GM12878 (cell line): ENCODE measurements around the gene MYBPC2. TPM values are rescaled to one million over a fixed set of nuclear protein-coding genes. Genes with fewer than 3 reads are reported as not detected.

Experiments
- CBFB ChIP-seq: IDR thresholded peaks from 2 replicates; pipeline ENCODE4 v1.6.1; 2016; ENCODE audit warnings: antibody characterized with exemption, low read depth
- CREB1 ChIP-seq: IDR thresholded peaks from 2 replicates; pipeline ENCODE4 v1.6.1; 2012; ENCODE audit warnings: low read depth, mild to moderate bottlenecking, inconsistent platforms
- DPF2 ChIP-seq: fragments of 450-650 bp; IDR thresholded peaks from 2 replicates; pipeline ENCODE4 v1.6.1; 2017; ENCODE audit warnings: mild to moderate bottlenecking
- MXI1 ChIP-seq: fragments of 150-350 bp; IDR thresholded peaks from 2 replicates; pipeline ENCODE4 v1.6.1; 2011; ENCODE audit warnings: low read depth, mild to moderate bottlenecking, inconsistent platforms, low read length, improper control_type of control experiment
- STAT3 ChIP-seq: IDR thresholded peaks from 2 replicates; pipeline ENCODE4 v1.6.1; 2011; ENCODE audit warnings: low read depth, low read length, improper control_type of control experiment
- USF1 ChIP-seq: IDR thresholded peaks from 2 replicates; pipeline ENCODE4 v1.6.1; 2011; ENCODE audit warnings: borderline replicate concordance, low read depth, mild to moderate bottlenecking, moderate library complexity, mixed read lengths, low read length; ENCODE audit not compliant: insufficient read depth; ENCODE audit errors: extremely low read length
- ZBTB4 ChIP-seq: fragments of 450-650 bp; formaldehyde crosslinking; IDR thresholded peaks from 2 replicates; pipeline ENCODE4 v1.4.0; 2022; ENCODE audit warnings: mild to moderate bottlenecking, moderate library complexity
- polyA plus RNA-seq, 11 experiments: library from polyadenylated mRNA; depleted of rRNA in 4 of 11; unstranded in 6 of 11; stranded (reverse) in 5 of 11; fragments of >200 nt; fragmentation: Nextera tagmentation in 4 of 11; fragmentation: Illumina TruSeq in 1 of 11; extraction: Ambion mirVana in 4 of 11; extraction: Trizol in 1 of 11; gene quantifications; 1 replicate in 1 of 11; 2 replicates in 10 of 11; pipeline versions ENCODE4 v1.2.1 to v1.2.3, GENCODE V29; 2011 to 2016; ENCODE audit warnings: inconsistent platforms in 2 of 11, missing spikeins in 2 of 11, low read depth in 1 of 11
- total RNA-seq, 4 experiments: library from RNA; depleted of rRNA in 3 of 4; stranded (reverse); fragments of >200 nt in 3 of 4; fragmentation: Illumina TruSeq in 1 of 4; extraction: Trizol in 1 of 4; gene quantifications; 2 replicates each; pipeline versions ENCODE4 v1.2.1 to v1.2.3, GENCODE V29; 2013 to 2021
- TF ChIP-seq, protein P1 (sequence below): fragments of 450-650 bp; conservative IDR thresholded peaks from 2 replicates; pipeline ENCODE4 v1.6.1; 2017; ENCODE audit warnings: mild to moderate bottlenecking, moderate library complexity
- TF ChIP-seq, protein P2 (sequence below): IDR thresholded peaks from 2 replicates; pipeline ENCODE4 v1.6.1; 2012; ENCODE audit warnings: low read length, inconsistent platforms
- TF ChIP-seq, protein P3 (sequence below): fragments of 450-650 bp; formaldehyde crosslinking; IDR thresholded peaks from 2 replicates; pipeline ENCODE4 v1.4.0; 2020; ENCODE audit warnings: mild to moderate bottlenecking, moderate library complexity
- TF ChIP-seq, protein P4 (sequence below): fragments of 450-650 bp; IDR thresholded peaks from 2 replicates; pipeline ENCODE4 v1.6.1; 2016; ENCODE audit warnings: mild to moderate bottlenecking
- TF ChIP-seq, protein P5 (sequence below), 3 experiments: IDR thresholded peaks in 2 of 3; conservative IDR thresholded peaks in 1 of 3; 2 replicates each; pipeline ENCODE4 v1.5.1; 2011; ENCODE audit warnings: low read depth in 3 of 3, low read length in 3 of 3, mild to moderate bottlenecking in 3 of 3, control low read depth in 2 of 3, moderate library complexity in 2 of 3, inconsistent platforms in 1 of 3, mixed read lengths in 1 of 3; ENCODE audit not compliant: control insufficient read depth in 2 of 3, insufficient read depth in 1 of 3; ENCODE audit errors: extremely low read depth in 1 of 3

Gene MYBPC2
- total and polyA plus RNA-seq, 10 of the 15 experiments (the other 5 are each of a cell fraction or from before 2014, with no cell fraction given) = 0.09 to 2.6 (median 0.61) TPM

GRCh38 chr19:50476224-50476906 is 43.7 kb downstream of the MYBPC2 start, which contains the start of the genes EMC10 and GARIN5A (continued):
- TF ChIP-seq ZBTB4 (CRISPR knock-in tag) = no peak
- TF ChIP-seq, protein P1, sequence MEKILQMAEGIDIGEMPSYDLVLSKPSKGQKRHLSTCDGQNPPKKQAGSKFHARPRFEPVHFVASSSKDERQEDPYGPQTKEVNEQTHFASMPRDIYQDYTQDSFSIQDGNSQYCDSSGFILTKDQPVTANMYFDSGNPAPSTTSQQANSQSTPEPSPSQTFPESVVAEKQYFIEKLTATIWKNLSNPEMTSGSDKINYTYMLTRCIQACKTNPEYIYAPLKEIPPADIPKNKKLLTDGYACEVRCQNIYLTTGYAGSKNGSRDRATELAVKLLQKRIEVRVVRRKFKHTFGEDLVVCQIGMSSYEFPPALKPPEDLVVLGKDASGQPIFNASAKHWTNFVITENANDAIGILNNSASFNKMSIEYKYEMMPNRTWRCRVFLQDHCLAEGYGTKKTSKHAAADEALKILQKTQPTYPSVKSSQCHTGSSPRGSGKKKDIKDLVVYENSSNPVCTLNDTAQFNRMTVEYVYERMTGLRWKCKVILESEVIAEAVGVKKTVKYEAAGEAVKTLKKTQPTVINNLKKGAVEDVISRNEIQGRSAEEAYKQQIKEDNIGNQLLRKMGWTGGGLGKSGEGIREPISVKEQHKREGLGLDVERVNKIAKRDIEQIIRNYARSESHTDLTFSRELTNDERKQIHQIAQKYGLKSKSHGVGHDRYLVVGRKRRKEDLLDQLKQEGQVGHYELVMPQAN = peak; percentile 48; the same call in 1 of the 2 replicates
- TF ChIP-seq MXI1 = peak; percentile 24; the same call in 1 of the 2 replicates
- TF ChIP-seq CREB1 = peak; percentile 100
- TF ChIP-seq, protein P2, sequence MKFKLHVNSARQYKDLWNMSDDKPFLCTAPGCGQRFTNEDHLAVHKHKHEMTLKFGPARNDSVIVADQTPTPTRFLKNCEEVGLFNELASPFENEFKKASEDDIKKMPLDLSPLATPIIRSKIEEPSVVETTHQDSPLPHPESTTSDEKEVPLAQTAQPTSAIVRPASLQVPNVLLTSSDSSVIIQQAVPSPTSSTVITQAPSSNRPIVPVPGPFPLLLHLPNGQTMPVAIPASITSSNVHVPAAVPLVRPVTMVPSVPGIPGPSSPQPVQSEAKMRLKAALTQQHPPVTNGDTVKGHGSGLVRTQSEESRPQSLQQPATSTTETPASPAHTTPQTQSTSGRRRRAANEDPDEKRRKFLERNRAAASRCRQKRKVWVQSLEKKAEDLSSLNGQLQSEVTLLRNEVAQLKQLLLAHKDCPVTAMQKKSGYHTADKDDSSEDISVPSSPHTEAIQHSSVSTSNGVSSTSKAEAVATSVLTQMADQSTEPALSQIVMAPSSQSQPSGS = peak; percentile 97
- TF ChIP-seq, protein P3, sequence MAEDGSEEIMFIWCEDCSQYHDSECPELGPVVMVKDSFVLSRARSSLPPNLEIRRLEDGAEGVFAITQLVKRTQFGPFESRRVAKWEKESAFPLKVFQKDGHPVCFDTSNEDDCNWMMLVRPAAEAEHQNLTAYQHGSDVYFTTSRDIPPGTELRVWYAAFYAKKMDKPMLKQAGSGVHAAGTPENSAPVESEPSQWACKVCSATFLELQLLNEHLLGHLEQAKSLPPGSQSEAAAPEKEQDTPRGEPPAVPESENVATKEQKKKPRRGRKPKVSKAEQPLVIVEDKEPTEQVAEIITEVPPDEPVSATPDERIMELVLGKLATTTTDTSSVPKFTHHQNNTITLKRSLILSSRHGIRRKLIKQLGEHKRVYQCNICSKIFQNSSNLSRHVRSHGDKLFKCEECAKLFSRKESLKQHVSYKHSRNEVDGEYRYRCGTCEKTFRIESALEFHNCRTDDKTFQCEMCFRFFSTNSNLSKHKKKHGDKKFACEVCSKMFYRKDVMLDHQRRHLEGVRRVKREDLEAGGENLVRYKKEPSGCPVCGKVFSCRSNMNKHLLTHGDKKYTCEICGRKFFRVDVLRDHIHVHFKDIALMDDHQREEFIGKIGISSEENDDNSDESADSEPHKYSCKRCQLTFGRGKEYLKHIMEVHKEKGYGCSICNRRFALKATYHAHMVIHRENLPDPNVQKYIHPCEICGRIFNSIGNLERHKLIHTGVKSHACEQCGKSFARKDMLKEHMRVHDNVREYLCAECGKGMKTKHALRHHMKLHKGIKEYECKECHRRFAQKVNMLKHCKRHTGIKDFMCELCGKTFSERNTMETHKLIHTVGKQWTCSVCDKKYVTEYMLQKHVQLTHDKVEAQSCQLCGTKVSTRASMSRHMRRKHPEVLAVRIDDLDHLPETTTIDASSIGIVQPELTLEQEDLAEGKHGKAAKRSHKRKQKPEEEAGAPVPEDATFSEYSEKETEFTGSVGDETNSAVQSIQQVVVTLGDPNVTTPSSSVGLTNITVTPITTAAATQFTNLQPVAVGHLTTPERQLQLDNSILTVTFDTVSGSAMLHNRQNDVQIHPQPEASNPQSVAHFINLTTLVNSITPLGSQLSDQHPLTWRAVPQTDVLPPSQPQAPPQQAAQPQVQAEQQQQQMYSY (CRISPR knock-in tag) = no peak
- TF ChIP-seq, protein P4, sequence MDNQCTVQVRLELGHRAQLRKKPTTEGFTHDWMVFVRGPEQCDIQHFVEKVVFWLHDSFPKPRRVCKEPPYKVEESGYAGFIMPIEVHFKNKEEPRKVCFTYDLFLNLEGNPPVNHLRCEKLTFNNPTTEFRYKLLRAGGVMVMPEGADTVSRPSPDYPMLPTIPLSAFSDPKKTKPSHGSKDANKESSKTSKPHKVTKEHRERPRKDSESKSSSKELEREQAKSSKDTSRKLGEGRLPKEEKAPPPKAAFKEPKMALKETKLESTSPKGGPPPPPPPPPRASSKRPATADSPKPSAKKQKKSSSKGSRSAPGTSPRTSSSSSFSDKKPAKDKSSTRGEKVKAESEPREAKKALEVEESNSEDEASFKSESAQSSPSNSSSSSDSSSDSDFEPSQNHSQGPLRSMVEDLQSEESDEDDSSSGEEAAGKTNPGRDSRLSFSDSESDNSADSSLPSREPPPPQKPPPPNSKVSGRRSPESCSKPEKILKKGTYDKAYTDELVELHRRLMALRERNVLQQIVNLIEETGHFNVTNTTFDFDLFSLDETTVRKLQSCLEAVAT = peak; percentile 55; the same call in 1 of the 2 replicates
- peak; percentile 66; the same call in 1 of the 2 replicates for TF ChIP-seq DPF2
- TF ChIP-seq, protein P5, sequence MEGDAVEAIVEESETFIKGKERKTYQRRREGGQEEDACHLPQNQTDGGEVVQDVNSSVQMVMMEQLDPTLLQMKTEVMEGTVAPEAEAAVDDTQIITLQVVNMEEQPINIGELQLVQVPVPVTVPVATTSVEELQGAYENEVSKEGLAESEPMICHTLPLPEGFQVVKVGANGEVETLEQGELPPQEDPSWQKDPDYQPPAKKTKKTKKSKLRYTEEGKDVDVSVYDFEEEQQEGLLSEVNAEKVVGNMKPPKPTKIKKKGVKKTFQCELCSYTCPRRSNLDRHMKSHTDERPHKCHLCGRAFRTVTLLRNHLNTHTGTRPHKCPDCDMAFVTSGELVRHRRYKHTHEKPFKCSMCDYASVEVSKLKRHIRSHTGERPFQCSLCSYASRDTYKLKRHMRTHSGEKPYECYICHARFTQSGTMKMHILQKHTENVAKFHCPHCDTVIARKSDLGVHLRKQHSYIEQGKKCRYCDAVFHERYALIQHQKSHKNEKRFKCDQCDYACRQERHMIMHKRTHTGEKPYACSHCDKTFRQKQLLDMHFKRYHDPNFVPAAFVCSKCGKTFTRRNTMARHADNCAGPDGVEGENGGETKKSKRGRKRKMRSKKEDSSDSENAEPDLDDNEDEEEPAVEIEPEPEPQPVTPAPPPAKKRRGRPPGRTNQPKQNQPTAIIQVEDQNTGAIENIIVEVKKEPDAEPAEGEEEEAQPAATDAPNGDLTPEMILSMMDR (IDR thresholded peaks at IDR 0.05 in 2 of 3, conservative IDR thresholded peaks at IDR 0.05 in 1 of 3; ENCODE audit: control insufficient read depth in 2 of 3, extremely low read depth in 1 of 3, insufficient read depth in 1 of 3, low read depth in 3 of 3, low read length in 3 of 3) = no peak
- peak; percentile 18 for TF ChIP-seq USF1
- no peak for TF ChIP-seq STAT3
- no peak for TF ChIP-seq CBFB
